ENCODE measurements around the gene TNRC6C.
"Not testable (repeated sequence)": the region's sequence is repeated elsewhere in the genome, so short reads cannot be mapped to it uniquely, and the experiment has no call there.

Gene TNRC6C

GRCh38 chr17:78043031-78043430 lies 84.5 kb downstream of the TNRC6C start:
- no peak for DNase-seq (ENCODE audit: low spot score)

DNA sequence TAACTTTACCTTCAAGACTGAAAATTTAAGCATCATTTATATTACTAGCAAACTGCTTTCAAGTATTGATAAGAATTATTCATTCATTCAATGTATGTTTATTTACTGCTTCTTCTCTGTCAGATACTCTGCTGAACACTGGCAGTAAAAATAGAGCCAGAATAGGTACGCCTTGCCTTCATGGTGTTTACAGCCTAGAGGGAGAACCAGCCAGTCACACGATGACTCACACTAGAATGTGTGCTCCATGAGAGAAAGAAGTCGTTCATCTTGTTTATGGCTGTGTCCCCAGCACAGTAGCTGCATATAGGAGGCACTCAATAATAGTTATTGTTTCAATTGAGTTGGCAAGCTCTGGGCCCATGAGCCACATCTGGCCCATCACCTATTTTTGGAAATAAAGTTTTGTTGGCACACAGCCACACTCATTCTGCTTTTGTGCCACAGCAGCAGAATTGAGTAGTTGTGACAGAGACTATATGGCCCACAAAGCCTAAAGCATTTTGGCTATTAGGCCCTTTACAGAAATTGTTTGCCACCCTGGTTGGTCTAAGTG lies 85.9 kb downstream of the TNRC6C start:
- no peak for DNase-seq (ENCODE audit: low spot score)

GRCh38 chr17:78045316-78045715 lies 86.8 kb downstream of the TNRC6C start:
- DNase-seq (ENCODE audit: low spot score), result no peak

DNA sequence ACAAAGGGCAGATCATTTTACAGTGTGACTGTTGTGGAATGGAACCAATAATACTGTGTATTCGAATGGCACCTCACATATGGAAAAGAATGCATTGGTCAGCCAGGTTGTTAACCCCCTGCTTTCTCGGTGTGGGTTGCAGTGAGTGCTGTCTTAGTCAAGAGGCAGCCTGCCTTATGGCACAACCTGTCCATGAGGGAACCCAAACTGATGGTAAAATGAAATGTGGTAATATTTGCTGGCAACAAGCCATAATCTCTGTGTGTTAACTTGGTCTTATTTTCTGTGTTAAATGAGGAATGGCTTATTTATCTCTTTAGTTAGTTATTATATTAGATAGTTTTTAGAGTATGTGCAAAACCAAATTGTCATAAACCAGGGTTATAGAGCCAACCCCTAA lies 88.4 kb downstream of the TNRC6C start:
- DNase-seq (ENCODE audit: low spot score), result no peak

GRCh38 chr17:78048346-78049292 lies 90.1 kb downstream of the TNRC6C start:
- no peak for DNase-seq (ENCODE audit: low spot score)

GRCh38 chr17:78049609-78050008 lies 91.1 kb downstream of the TNRC6C start:
- DNase-seq (ENCODE audit: low spot score), result no peak

GRCh38 chr17:78051186-78051972 lies 92.9 kb downstream of the TNRC6C start:
- DNase-seq (ENCODE audit: low spot score), result no peak

- DNase-seq (ENCODE audit: low spot score), result no peak
These were observed 95.4 kb downstream of the TNRC6C start for GRCh38 chr17:78053777-78054468.

DNA sequence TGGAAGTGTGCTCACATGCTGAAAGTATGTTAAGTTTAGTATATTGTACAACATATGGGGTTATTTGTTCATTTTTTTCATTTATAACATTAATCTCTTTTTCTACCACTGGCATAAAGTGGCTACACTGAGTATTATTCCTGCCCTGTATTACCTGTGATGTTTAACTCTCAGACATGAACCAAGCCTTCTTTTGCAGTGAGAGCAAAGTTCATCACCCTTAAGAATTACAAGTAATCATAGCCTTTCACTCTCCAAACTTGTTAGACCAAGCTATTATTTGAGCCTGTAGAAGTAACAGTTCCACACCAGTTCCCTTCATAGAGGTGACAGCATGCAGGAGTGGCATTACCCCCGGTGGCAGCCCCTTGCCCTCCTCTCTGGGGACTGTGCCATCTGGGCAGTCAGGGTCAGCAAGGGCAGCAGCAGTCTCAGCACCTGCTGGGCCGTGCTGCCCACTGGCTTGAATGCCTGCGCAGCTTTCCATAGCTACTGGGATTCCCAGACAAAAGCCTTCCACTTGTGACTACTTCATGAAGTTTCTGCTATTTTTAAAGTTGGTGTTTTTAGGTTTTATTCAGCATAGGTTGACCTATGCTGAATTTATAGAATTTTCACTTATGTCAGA lies 98.7 kb downstream of the TNRC6C start:
- DNase-seq (ENCODE audit: low spot score), result no peak

- DNase-seq (ENCODE audit: low spot score), result no peak
These were observed 99.5 kb downstream of the TNRC6C start for GRCh38 chr17:78058001-78058400.

DNA sequence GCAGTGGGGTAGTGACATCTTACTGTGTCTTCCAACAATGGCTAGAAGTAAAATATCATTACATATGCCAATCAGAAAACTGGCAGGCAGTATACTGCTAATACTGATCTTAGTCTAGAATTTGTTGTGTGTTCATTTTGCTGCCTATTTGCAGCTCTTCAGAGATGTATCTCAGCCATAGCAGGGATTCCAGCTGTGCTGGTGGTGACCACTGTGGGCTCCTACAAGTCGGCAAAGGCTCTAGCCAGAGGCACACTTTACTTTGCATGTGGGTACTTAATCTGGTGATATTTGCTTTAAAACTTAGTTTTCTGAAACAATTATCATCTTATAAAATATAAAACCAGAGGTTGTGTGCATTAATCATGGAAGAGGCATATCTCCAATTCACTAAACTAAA lies 100.1 kb downstream of the TNRC6C start:
- no peak for DNase-seq (ENCODE audit: low spot score)

GRCh38 chr17:78062596-78062995 lies 104.1 kb downstream of the TNRC6C start:
- DNase-seq (ENCODE audit: low spot score), result no peak

DNA sequence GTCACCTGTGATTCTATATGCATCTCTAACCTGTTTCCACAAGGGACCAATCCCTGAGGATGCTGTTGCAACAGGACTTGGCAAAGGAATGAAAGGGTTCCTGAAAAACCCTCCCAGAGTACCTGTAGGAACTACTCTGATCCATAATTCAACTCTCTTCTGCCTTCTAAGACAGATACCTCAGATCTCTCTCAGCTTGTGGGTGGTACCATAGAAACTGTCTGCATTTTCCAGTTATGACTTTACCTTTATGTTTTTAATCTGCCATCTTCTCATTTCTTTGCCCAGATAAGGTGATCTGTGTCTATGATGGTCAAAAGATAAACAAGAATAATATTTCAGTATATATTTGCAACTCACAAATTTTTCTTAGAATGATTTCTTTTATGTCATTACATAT lies 105.0 kb downstream of the TNRC6C start:
- no peak for DNase-seq (ENCODE audit: low spot score)

- DNase-seq (ENCODE audit: low spot score), result no peak
These were observed 106.2 kb downstream of the TNRC6C start for GRCh38 chr17:78064708-78065107.

DNA sequence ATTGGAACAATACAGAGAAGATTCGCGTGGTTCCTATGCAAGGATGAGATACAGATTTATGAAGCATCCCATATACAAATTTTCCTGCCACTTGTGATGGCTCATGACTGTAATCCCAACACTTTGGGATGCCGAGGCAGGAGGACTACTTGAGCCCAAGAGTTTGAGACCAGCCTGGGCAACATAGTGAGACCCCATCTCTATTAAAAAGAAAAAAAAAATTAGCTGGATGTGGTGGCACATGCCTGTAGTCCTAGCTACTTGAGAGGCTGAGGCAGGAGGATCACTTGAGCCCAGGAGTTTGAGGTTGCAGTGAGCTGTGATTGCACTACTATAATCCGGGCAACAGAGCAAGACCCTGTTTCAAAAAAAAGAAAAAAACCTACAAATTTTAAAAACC lies 108.5 kb downstream of the TNRC6C start:
- not testable (repeated sequence) for DNase-seq (ENCODE audit: low spot score)

DNA sequence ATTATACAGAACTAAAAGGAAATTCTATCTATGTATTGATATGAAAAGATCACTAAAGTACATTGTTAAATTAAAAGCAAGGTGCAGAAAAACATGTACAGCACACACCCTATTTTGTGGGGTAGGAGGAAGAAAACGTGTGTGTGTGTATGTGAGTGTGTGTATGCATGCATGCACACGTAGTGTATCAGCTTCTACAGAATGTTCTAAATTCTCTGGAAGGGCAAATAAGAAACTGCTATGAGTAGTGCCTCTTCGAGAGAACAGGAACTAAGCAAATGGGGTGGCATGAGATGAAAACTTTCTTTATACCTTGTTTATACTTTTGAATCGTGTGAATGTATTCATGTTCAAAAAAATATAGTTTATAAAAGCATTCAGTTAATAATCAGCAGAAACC lies 111.2 kb downstream of the TNRC6C start:
- no peak for DNase-seq (ENCODE audit: low spot score)

DNA sequence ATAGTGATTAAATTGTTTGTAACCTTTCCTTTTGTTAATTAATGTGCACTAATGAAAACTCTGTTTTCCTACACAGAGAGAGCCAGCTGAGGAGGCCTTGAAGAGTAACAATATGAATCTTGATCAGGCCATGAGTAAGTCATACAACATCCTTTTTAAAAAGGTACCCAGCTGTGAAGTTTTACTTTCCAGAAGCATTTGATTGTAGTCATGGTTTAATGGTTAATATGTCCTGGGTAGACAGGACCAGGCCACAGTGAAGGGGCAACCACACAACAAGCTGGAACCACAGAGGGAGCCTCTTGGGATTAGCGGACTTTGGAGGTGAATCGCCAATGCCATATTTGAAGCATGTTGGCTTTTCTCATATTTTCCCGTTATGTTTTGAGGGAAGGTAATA lies 114.5 kb downstream of the TNRC6C start:
- no peak for DNase-seq (ENCODE audit: low spot score)

DNA sequence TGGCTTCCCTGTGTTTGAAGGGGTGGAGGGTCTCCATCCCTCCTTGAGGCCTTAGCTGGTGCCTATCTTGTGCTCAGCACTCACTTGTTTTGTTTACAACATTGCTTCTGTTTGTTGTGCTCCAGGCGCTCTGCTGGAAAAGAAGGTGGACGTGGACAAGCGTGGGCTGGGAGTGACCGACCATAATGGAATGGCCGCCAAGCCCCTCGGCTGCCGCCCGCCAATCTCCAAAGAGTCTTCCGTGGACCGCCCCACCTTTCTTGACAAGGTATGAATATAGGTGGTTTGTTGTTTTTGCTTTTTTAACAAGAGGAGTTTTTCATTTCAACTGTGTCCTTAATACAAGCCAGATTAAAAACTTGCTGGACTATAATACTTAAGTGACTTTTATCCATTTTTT lies 116.5 kb downstream of the TNRC6C start:
- no peak for DNase-seq (ENCODE audit: low spot score)

GRCh38 chr17:78075545-78075944 lies 117.0 kb downstream of the TNRC6C start:
- no peak for DNase-seq (ENCODE audit: low spot score)

GRCh38 chr17:78079253-78079652 lies 120.8 kb downstream of the TNRC6C start:
- no peak for DNase-seq (ENCODE audit: low spot score)

DNA sequence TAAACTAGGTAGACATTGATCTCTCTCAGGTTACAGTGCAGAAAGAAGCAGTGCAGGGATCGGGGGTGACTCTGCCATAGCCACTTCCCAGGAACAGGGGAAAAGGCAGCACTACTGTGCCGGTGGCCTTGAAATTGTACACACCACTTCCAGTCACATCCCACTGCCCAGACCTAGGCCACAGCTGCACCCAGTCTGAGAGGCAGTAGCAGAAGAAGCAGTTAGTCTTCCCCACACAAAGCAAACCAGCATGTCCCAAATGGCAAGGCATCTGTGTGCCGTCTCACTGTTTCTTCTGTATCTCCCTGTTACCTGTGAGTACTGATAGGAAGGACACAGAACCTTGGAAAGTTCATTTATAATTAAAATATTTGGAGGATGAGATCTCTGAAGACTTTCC lies 123.0 kb downstream of the TNRC6C start:
- DNase-seq (ENCODE audit: low spot score), result no peak
